Prostate gland (tissue), 2 donors: ENCODE measurements around the gene IQSEC3. TPM values are rescaled to one million over a fixed set of nuclear protein-coding genes. Genes with fewer than 3 reads are reported as not detected.
"Not testable (repeated sequence)": the region's sequence is repeated elsewhere in the genome, so short reads cannot be mapped to it uniquely, and the experiment has no call there.

Experiments
- DNase-seq: peaks from one replicate; pipeline ENCODE4 v3.0.0-alpha.2; 2019; ENCODE audit warnings: low spot score
- H3K27ac ChIP-seq, 2 donors: fragments of 200-600 bp; sonication (generic); 2 replicates each; pipeline ENCODE4 v1.5.1; 2017 to 2019
- H3K27me3 ChIP-seq: fragments of 200-600 bp; sonication (generic); replicated peaks from 2 replicates; pipeline ENCODE4 v1.5.1; 2019; ENCODE audit not compliant: insufficient read depth
- H3K36me3 ChIP-seq, 2 donors: fragments of 200-600 bp; sonication (generic); 1 replicate in 1 of 2; 2 replicates in 1 of 2; pipeline versions ENCODE4 v1.5.1 to v1.8.1; 2017 to 2019
- H3K4me1 ChIP-seq: fragments of 200-600 bp; sonication (generic); replicated peaks from 2 replicates; pipeline ENCODE4 v1.5.1; 2019
- H3K4me3 ChIP-seq, 2 donors: fragments of 200-600 bp; sonication (generic); 2 replicates each; pipeline ENCODE4 v1.5.1; 2017 to 2019
- H3K9me3 ChIP-seq: fragments of 200-600 bp; sonication (generic); 2 replicates; pipeline ENCODE4 v1.5.1; 2017
- CTCF ChIP-seq, 4 experiments: fragments of 200-600 bp in 2 of 4; fragments of 450-650 bp in 2 of 4; sonication (generic) in 2 of 4; IDR thresholded peaks; 1 replicate in 3 of 4; 2 replicates in 1 of 4; pipeline ENCODE4 v1.5.1; 2016 to 2019; ENCODE audit warnings: antibody characterized with exemption in 4 of 4, mild to moderate bottlenecking in 2 of 4, moderate library complexity in 2 of 4
- POLR2A ChIP-seq: fragments of 450-650 bp; IDR thresholded peaks from one replicate; pipeline ENCODE4 v1.6.1; 2016; ENCODE audit warnings: antibody characterized with exemption, mild to moderate bottlenecking
- POLR2AphosphoS5 ChIP-seq: sonication (generic); formaldehyde crosslinking; IDR thresholded peaks from one replicate; pipeline ENCODE4 v1.6.1; 2017; ENCODE audit warnings: antibody characterized with exemption
- WGBS: methylation state at CpG from one replicate; pipeline ENCODE4 v1.1.5; 2018; 5-methylcytosine and 5-hydroxymethylcytosine counted together
- intact Hi-C: fragments of 100-400 bp; cut with DNase I; formaldehyde crosslinking; loops from one replicate; pipeline ENCODE4 v1.14.2; 2022
- total RNA-seq, 2 donors: library from RNA; depleted of rRNA; stranded (reverse); fragments of >200 nt; gene quantifications; one replicate each; pipeline ENCODE4 v1.1.0, GENCODE V29; 2016

Gene IQSEC3
- total RNA-seq, 2 donors from 2014 or later, result 0.14 to 2.6 TPM

- WGBS, result 82% methylated on average over 10 of the region's 10 CpGs
- no peak overlapping the region for H3K4me3 ChIP-seq
- H3K9me3 ChIP-seq, result no peaks in the 10 kb centered on the region
- intact Hi-C loops, result no loop called here
- no peak for DNase-seq
- TF ChIP-seq POLR2AphosphoS5, result no peak
- TF ChIP-seq CTCF (IDR thresholded peaks at IDR 0.05), result no peak
- TF ChIP-seq POLR2A, result no peak
- no peaks in the 10 kb centered on the region for H3K36me3 ChIP-seq
- H3K4me1 ChIP-seq, result no peaks in the 10 kb centered on the region
- H3K27ac ChIP-seq, result no peak overlapping the region
- H3K27me3 ChIP-seq, result no peaks in the 10 kb centered on the region
These were observed 62.4 kb downstream of the IQSEC3 start for GRCh38 chr12:129001-129400.

DNA sequence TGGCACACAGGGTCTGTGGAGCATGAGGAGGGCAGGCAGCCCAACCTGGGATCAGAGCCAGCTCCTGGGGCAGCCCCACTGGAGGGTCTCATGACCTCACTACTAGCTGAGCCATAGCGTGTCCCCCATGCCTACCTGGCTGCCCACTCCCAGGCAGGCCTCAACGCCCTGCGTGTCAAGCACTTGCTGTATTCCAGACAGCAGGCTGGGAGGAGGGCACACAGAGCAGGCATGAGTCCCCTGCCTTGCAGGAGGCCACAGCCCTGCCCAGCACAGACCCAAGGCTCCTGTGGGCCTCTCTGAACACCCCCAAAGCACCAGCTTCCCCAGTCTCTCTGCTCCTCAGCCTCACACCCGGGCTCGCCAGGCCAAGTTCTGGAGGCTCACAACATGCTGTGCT is 64.0 kb downstream of the IQSEC3 start:
- Histone ChIP-seq H3K36me3 (no peaks in the 10 kb centered on the region), H3K9me3 (no peaks in the 10 kb centered on the region), H3K4me1 (no peaks in the 10 kb centered on the region), H3K27ac (no peak overlapping the region), H3K4me3 (no peak overlapping the region), H3K27me3 (no peaks in the 10 kb centered on the region)
- no peak for DNase-seq
- 94% methylated on average over 5 of the region's 5 CpGs for WGBS
- intact Hi-C loops, result no loop called here
- TF ChIP-seq POLR2A, result no peak
- no peak for TF ChIP-seq POLR2AphosphoS5
- TF ChIP-seq CTCF (IDR thresholded peaks at IDR 0.05), result no peak

DNA sequence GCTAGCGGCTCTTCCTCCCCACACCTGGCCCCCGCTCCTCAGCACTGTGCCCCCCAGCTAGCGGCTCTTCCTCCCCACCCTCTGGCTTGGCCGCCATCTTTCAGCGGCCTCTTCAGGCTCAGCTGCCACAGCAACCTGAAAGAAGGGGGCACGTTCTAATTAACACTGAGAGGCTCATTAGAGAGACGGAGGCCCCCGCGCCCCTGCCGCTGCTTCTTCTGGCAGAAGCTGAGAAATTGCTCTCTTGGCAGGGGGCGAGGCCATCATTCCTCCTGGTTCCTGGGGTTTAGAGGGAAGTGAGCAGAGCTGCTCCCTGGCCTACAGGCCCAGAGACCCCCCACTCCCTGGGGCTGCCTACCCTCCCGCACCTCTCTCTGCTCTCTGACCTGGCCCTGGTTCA is 64.4 kb downstream of the IQSEC3 start:
- Histone ChIP-seq H3K27me3 (no peaks in the 10 kb centered on the region), H3K36me3 (no peaks in the 10 kb centered on the region), H3K4me3 (no peak overlapping the region), H3K9me3 (no peaks in the 10 kb centered on the region), H3K27ac (no peak overlapping the region), H3K4me1 (no peaks in the 10 kb centered on the region)
- WGBS, result 92% methylated on average over 12 of the region's 12 CpGs
- TF ChIP-seq POLR2AphosphoS5 (no peak), POLR2A (no peak), CTCF (IDR thresholded peaks at IDR 0.05) (no peak)
- intact Hi-C loops, result no loop called here
- no peak for DNase-seq

GRCh38 chr12:131732-132495 is 65.3 kb downstream of the IQSEC3 start:
- Histone ChIP-seq H3K9me3 (no peaks in the 10 kb centered on the region), H3K27me3 (peaks cover 4% of the 10 kb centered on the region), H3K27ac (no peak overlapping the region), H3K36me3 (no peaks in the 10 kb centered on the region), H3K4me3 (no peak overlapping the region), H3K4me1 (no peaks in the 10 kb centered on the region)
- intact Hi-C loops, result no loop called here
- no peak for DNase-seq
- 76% methylated on average over 12 of the region's 12 CpGs for WGBS
- TF ChIP-seq POLR2A (no peak), CTCF (IDR thresholded peaks at IDR 0.05) (no peak), POLR2AphosphoS5 (no peak)

DNA sequence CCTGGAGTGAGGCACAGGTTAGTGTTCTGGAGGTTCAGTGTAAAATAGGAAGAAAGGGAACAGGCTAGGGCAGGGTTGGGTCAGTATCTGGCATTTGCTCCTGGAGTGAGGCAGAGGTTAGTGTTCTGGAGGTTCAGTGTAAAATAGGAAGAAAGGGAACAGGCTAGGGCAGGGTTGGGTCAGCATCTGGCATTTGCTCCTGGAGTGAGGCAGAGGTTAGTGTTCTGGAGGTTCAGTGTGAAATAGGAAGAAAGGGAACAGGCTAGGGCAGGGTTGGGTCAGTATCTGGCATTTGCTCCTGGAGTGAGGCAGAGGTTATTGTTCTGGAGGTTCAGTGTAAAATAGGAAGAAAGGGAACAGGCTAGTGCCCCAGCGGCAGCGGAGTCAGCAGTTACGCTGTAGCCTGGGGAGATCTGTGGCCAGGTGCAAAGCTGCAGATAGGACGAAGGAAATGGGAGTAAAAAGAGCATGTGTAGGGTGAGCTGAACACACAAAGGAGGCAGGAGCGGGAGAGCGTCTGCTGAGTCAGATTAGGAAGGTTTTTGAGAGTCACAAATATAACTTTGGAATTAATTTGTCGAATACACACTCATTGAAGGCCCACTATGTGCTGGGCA is 67.2 kb downstream of the IQSEC3 start:
- 85% methylated on average over 7 of the region's 7 CpGs for WGBS
- H3K27ac ChIP-seq, H3K27me3 ChIP-seq, DNase-seq, H3K4me1 ChIP-seq, H3K9me3 ChIP-seq, intact Hi-C loops, H3K4me3 ChIP-seq, H3K36me3 ChIP-seq: not testable (repeated sequence)
